Heart left ventricle (tissue), 13 donors: ENCODE results near the gene ACAP2.

Experiments used
- CTCF ChIP-seq, 12 donors: fragments of 200-600 bp; sonication (generic) in 4 of 12; IDR thresholded peaks; one replicate each; pipeline versions ENCODE4 v1.5.0 to v1.8.0; 2018 to 2022; ENCODE audit warnings: antibody characterized with exemption in 12 of 12, mild to moderate bottlenecking in 5 of 12
- POLR2A ChIP-seq, 2 donors: fragments of 450-650 bp; IDR thresholded peaks; one replicate each; pipeline ENCODE4 v1.6.1; 2017; ENCODE audit warnings: antibody characterized with exemption in 2 of 2, mild to moderate bottlenecking in 2 of 2, moderate library complexity in 2 of 2
- donor health status: ischemic (EF 13 %, LVEDD 7.1; RV severe dilation, severe dysfunction).
- donor health status: DM: no; HTN: yes; CAD: no.
- donor health status: DM: no; HTN: no; CAD: no.
- donor health status: ischemic (EF 25% LVEDD 6.9; RV normal size, moderate dysfunction).
- donor health status: ischemic (EF 25% LVEDD 5.7; RV mildly dilated, moderate dysfunction).
- donor health status: ischemic (EF 35%, LVEDD 5.7; RV mildly dilated, moderate dysfunction).
- donor health status: nonischemic (EF 11% LVEDD 7.7; RV severe dilation, severe dysfunction).
- donor health status: DM: yes; HTN: yes; CAD: no.
- donor health status: PGD.
- donor health status: ischemic (EF 29% LVEDD 5.4; RV normal size, mild dysfunction).
- donor health status: nonischemic (EF 23%, LVEDD 6.1; RV moderate dilation, normal function).

GRCh38 chr3:195254454-195255175, 188.2 kb downstream of the ACAP2 start:
- no peak for TF ChIP-seq POLR2A (IDR thresholded peaks at IDR 0.05)
- no peak for TF ChIP-seq CTCF (IDR thresholded peaks at IDR 0.05)
